ENCODE data around the gene PTBP1.

The PTBP1 gene

DNA sequence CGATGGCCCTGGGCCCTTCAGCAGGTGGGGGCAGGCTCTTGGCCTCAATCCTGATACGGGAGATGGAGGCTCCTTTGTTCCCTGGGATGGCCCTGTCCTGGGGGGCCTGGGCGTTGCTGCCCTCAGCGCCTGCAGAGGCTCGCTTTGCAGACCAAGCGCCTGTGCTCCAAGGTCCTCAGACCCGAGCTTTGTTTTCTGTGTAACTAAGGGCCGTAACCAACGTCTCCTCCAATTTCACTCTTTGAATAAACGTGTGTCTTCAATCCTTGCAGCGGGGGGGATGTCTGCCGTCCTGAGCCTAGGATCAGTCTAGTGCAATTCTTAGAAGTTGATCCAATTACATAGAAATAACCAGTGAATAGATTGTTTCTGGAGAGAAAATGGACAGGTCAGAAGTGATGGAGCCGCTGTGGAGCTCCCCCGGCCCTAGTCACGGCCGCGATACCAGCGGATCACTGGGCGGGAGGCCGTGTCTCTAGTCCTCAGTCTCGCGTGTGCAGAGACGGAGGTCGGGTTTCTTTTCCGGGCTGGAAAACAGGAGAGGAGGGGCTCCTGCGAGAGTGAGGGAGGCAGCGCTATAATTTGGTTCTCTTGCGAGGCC lies 5.3 kb downstream of the PTBP1 start:
- TF ChIP-seq TCF12 (IDR thresholded peaks at IDR 0.05; ENCODE audit: low read depth) (no peak), ZBTB7A (IDR thresholded peaks at IDR 0.05; ENCODE audit: low read depth) (no peak), FOXM1 (IDR thresholded peaks at IDR 0.05; ENCODE audit: borderline replicate concordance, low read depth) (no peak), YY1 (IDR thresholded peaks at IDR 0.05; ENCODE audit: low read depth) (no peak), EP300 (IDR thresholded peaks at IDR 0.05; ENCODE audit: borderline replicate concordance) (no peak), TAF1 (IDR thresholded peaks at IDR 0.05; ENCODE audit: low read depth) (no peak), CREB1 (IDR thresholded peaks at IDR 0.05; ENCODE audit: low read depth) (no peak), EGR1 (IDR thresholded peaks at IDR 0.05) (no peak), CEBPB (IDR thresholded peaks at IDR 0.05) (no peak), NFIC (IDR thresholded peaks at IDR 0.05) (no peak), RAD21 (IDR thresholded peaks at IDR 0.05; ENCODE audit: low read depth) (no peak), TEAD4 (IDR thresholded peaks at IDR 0.05) (no peak)
- TF ChIP-seq, protein P1, sequence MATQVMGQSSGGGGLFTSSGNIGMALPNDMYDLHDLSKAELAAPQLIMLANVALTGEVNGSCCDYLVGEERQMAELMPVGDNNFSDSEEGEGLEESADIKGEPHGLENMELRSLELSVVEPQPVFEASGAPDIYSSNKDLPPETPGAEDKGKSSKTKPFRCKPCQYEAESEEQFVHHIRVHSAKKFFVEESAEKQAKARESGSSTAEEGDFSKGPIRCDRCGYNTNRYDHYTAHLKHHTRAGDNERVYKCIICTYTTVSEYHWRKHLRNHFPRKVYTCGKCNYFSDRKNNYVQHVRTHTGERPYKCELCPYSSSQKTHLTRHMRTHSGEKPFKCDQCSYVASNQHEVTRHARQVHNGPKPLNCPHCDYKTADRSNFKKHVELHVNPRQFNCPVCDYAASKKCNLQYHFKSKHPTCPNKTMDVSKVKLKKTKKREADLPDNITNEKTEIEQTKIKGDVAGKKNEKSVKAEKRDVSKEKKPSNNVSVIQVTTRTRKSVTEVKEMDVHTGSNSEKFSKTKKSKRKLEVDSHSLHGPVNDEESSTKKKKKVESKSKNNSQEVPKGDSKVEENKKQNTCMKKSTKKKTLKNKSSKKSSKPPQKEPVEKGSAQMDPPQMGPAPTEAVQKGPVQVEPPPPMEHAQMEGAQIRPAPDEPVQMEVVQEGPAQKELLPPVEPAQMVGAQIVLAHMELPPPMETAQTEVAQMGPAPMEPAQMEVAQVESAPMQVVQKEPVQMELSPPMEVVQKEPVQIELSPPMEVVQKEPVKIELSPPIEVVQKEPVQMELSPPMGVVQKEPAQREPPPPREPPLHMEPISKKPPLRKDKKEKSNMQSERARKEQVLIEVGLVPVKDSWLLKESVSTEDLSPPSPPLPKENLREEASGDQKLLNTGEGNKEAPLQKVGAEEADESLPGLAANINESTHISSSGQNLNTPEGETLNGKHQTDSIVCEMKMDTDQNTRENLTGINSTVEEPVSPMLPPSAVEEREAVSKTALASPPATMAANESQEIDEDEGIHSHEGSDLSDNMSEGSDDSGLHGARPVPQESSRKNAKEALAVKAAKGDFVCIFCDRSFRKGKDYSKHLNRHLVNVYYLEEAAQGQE (IDR thresholded peaks at IDR 0.05; ENCODE audit: low read depth): no peak
- TF ChIP-seq, protein P2, sequence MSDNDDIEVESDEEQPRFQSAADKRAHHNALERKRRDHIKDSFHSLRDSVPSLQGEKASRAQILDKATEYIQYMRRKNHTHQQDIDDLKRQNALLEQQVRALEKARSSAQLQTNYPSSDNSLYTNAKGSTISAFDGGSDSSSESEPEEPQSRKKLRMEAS (IDR thresholded peaks at IDR 0.05): no peak
- TF ChIP-seq, protein P3, sequence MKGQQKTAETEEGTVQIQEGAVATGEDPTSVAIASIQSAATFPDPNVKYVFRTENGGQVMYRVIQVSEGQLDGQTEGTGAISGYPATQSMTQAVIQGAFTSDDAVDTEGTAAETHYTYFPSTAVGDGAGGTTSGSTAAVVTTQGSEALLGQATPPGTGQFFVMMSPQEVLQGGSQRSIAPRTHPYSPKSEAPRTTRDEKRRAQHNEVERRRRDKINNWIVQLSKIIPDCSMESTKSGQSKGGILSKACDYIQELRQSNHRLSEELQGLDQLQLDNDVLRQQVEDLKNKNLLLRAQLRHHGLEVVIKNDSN (IDR thresholded peaks at IDR 0.05): no peak

DNA sequence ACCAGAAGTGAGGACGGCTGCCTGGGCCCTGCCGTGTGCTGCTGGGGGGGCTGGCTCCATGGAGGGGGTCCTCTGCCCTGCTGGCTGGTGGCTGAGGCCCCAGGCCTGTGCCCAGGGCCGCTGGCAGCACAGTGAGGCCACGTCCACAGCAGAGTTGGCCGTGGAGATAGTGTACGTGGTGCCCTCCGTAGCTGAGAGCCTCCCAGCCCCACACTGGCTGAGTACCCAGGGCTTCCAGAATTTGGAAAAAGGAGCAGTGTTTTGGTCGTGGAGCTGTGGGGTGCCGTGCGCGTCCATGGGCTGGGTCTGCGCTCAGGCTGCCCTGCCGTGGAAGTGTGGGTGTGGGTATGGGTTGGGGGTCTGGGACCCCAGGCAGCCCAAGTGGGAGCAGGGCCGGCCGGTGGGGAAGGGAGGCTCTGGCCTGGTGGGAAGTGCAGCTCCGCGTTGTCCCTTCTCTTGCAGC lies 5.9 kb downstream of the PTBP1 start:
- TF ChIP-seq YY1 (IDR thresholded peaks at IDR 0.05; ENCODE audit: low read depth) (no peak), TEAD4 (IDR thresholded peaks at IDR 0.05) (no peak)
- TF ChIP-seq, protein P3 (IDR thresholded peaks at IDR 0.05): no peak
- TF ChIP-seq, protein P2 (IDR thresholded peaks at IDR 0.05): no peak

DNA sequence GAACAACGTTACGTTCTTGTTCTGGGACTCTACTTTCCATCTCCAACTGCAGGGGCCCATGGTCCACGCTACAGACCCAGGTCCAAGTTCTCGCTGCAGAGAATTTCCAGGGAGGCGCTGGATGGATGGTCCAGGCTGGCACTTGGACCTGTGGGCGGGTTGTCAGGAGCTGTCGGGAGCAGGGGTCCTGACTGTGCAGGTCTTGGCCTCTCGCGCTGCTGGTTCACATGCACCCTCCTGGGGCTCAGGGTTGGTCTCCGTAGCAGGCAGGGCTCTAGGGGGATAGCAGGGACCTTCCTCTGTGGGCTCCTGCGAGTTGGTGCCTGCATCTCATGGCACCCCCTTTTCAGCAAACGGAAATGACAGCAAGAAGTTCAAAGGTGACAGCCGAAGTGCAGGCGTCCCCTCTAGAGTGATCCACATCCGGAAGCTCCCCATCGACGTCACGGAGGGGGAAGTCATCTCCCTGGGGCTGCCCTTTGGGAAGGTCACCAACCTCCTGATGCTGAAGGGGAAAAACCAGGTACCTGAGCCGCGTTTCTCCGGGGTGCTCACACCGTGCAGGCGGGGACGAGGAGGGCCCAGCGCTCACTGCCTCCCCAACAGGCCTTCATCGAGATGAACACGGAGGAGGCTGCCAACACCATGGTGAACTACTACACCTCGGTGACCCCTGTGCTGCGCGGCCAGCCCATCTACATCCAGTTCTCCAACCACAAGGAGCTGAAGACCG lies 6.6 kb downstream of the PTBP1 start:
- no peak for TF ChIP-seq YY1 (IDR thresholded peaks at IDR 0.05; ENCODE audit: low read depth)
- TF ChIP-seq, protein P1 (IDR thresholded peaks at IDR 0.05; ENCODE audit: low read depth): no peak
- no peak for TF ChIP-seq TEAD4 (IDR thresholded peaks at IDR 0.05)
- TF ChIP-seq ZBTB7A (IDR thresholded peaks at IDR 0.05; ENCODE audit: low read depth): no peak
- TF ChIP-seq, protein P2 (IDR thresholded peaks at IDR 0.05): no peak
- no peak for TF ChIP-seq RAD21 (IDR thresholded peaks at IDR 0.05; ENCODE audit: low read depth)
- TF ChIP-seq CREB1 (IDR thresholded peaks at IDR 0.05; ENCODE audit: low read depth): no peak
- TF ChIP-seq, protein P3 (IDR thresholded peaks at IDR 0.05): no peak
- TF ChIP-seq CEBPB (IDR thresholded peaks at IDR 0.05): no peak
- no peak for TF ChIP-seq NFIC (IDR thresholded peaks at IDR 0.05)
- no peak for TF ChIP-seq EGR1 (IDR thresholded peaks at IDR 0.05)
- no peak for TF ChIP-seq EP300 (IDR thresholded peaks at IDR 0.05; ENCODE audit: borderline replicate concordance)
- TF ChIP-seq TCF12 (IDR thresholded peaks at IDR 0.05; ENCODE audit: low read depth): no peak
- no peak for TF ChIP-seq FOXM1 (IDR thresholded peaks at IDR 0.05; ENCODE audit: borderline replicate concordance, low read depth)
- TF ChIP-seq TAF1 (IDR thresholded peaks at IDR 0.05; ENCODE audit: low read depth): no peak

DNA sequence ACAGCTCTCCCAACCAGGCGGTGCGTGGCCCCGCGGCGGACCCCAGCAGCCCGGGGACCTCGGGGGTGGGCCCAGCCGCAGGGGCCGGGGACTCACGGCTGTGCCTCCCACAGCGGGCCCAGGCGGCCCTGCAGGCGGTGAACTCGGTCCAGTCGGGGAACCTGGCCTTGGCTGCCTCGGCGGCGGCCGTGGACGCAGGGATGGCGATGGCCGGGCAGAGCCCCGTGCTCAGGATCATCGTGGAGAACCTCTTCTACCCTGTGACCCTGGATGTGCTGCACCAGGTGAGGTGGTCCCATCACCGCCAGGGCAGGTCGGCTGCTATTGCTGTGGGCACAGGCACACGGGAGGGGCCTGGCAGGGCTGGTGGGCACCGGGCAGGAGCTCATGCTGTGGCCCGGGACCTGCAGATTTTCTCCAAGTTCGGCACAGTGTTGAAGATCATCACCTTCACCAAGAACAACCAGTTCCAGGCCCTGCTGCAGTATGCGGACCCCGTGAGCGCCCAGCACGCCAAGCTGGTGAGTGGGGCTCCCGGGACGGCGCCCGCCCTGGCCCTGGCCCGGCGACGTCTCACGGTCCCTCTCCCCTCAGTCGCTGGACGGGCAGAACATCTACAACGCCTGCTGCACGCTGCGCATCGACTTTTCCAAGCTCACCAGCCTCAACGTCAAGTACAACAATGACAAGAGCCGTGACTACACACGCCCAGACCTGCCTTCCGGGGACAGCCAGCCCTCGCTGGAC lies 7.3 kb downstream of the PTBP1 start:
- TF ChIP-seq, protein P2 (IDR thresholded peaks at IDR 0.05): no peak
- TF ChIP-seq CEBPB (IDR thresholded peaks at IDR 0.05) (no peak), ZBTB7A (IDR thresholded peaks at IDR 0.05; ENCODE audit: low read depth) (no peak), EGR1 (IDR thresholded peaks at IDR 0.05) (no peak), FOXM1 (IDR thresholded peaks at IDR 0.05; ENCODE audit: borderline replicate concordance, low read depth) (no peak), RAD21 (IDR thresholded peaks at IDR 0.05; ENCODE audit: low read depth) (no peak), CREB1 (IDR thresholded peaks at IDR 0.05; ENCODE audit: low read depth) (no peak), TEAD4 (IDR thresholded peaks at IDR 0.05) (no peak), TCF12 (IDR thresholded peaks at IDR 0.05; ENCODE audit: low read depth) (no peak), YY1 (IDR thresholded peaks at IDR 0.05; ENCODE audit: low read depth) (no peak), EP300 (IDR thresholded peaks at IDR 0.05; ENCODE audit: borderline replicate concordance) (no peak)
- TF ChIP-seq, protein P1 (IDR thresholded peaks at IDR 0.05; ENCODE audit: low read depth): no peak
